Keratinocyte (primary cell): ENCODE results near the gene CNPPD1. TPM values are rescaled to one million over a fixed set of nuclear protein-coding genes. Genes with fewer than 3 reads are reported as not detected.

ENCODE experiments used
- DNase-seq: peaks from one replicate; pipeline ENCODE4 v3.0.0-alpha.2; 2011; ENCODE audit warnings: low read depth, missing footprints, low spot score
- FAIRE-seq: peaks from 2 replicates; lab custom pipeline; 2011; peaks lifted over from hg19 to GRCh38; lab: Jason Lieb, UNC
- H2AFZ ChIP-seq: 2 replicates; pipeline ENCODE4 v1.6.0; 2012; ENCODE audit warnings: low read length, control low read depth, inconsistent platforms; ENCODE audit not compliant: control insufficient read depth
- H3K27ac ChIP-seq: 2 replicates; pipeline ENCODE4 v1.5.1; 2011; ENCODE audit warnings: low read length; ENCODE audit not compliant: control insufficient read depth, insufficient read depth
- H3K27me3 ChIP-seq: 3 replicates; pipeline ENCODE4 v1.6.0; 2011; ENCODE audit warnings: low read length; ENCODE audit not compliant: control insufficient read depth, insufficient read depth; ENCODE audit errors: extremely low read depth
- H3K36me3 ChIP-seq, 2 experiments: 2 replicates in 1 of 2; 3 replicates in 1 of 2; pipeline ENCODE4 v1.5.1; 2011; ENCODE audit warnings: low read length in 2 of 2, mild to moderate bottlenecking in 1 of 2; ENCODE audit not compliant: control insufficient read depth in 2 of 2, insufficient read depth in 2 of 2; ENCODE audit errors: extremely low read depth in 1 of 2
- H3K4me1 ChIP-seq: 3 replicates; pipeline ENCODE4 v1.5.1; 2011; ENCODE audit warnings: low read length; ENCODE audit not compliant: control insufficient read depth, insufficient read depth; ENCODE audit errors: extremely low read depth
- H3K4me2 ChIP-seq: 3 replicates; pipeline ENCODE4 v1.6.0; 2011; ENCODE audit warnings: low read depth, low read length; ENCODE audit not compliant: control insufficient read depth, insufficient read depth; ENCODE audit errors: extremely low read depth
- H3K4me3 ChIP-seq, 3 experiments: fragments of 200-600 bp in 1 of 3; sonication (generic) in 1 of 3; 2 replicates in 2 of 3; 3 replicates in 1 of 3; pipeline ENCODE4 v1.5.1; 2011 to 2016; ENCODE audit warnings: low read length in 3 of 3, mild to moderate bottlenecking in 3 of 3, control low read depth in 2 of 3, inconsistent platforms in 1 of 3, low read depth in 1 of 3, mixed read lengths in 1 of 3, mixed run types in 1 of 3, moderate library complexity in 1 of 3; ENCODE audit not compliant: control insufficient read depth in 2 of 3, insufficient read depth in 2 of 3; ENCODE audit errors: extremely low read depth in 1 of 3
- H3K79me2 ChIP-seq: 2 replicates; pipeline ENCODE4 v1.6.0; 2012; ENCODE audit warnings: low read length; ENCODE audit not compliant: control insufficient read depth, insufficient read depth
- H3K9ac ChIP-seq: 3 replicates; pipeline ENCODE4 v1.6.0; 2011; ENCODE audit warnings: low read length; ENCODE audit not compliant: control insufficient read depth, insufficient read depth; ENCODE audit errors: extremely low read depth
- H3K9me1 ChIP-seq: 3 replicates; pipeline ENCODE4 v1.6.0; 2011; ENCODE audit warnings: low read length; ENCODE audit not compliant: control insufficient read depth, insufficient read depth; ENCODE audit errors: extremely low read depth
- H3K9me3 ChIP-seq: 2 replicates; pipeline ENCODE4 v1.5.1; 2012; ENCODE audit warnings: low read depth, low read length; ENCODE audit not compliant: control insufficient read depth
- H4K20me1 ChIP-seq: 3 replicates; pipeline ENCODE4 v1.6.0; 2011; ENCODE audit warnings: low read length; ENCODE audit not compliant: control insufficient read depth, insufficient read depth; ENCODE audit errors: extremely low read depth
- CTCF ChIP-seq, 3 experiments: IDR thresholded peaks in 1 of 3; conservative IDR thresholded peaks in 1 of 3; optimal IDR thresholded peaks in 1 of 3; 2 replicates in 2 of 3; 3 replicates in 1 of 3; pipeline versions ENCODE3 to v1.5.1; 2011; ENCODE audit warnings: low read length in 3 of 3, mild to moderate bottlenecking in 3 of 3, moderate library complexity in 2 of 3, control low read depth in 1 of 3, inconsistent platforms in 1 of 3; ENCODE audit not compliant: insufficient read depth in 2 of 3; ENCODE audit errors: extremely low read depth in 1 of 3
- EZH2 ChIP-seq: IDR thresholded peaks from one replicate; pipeline ENCODE4 v1.6.1; 2012; ENCODE audit warnings: inconsistent platforms, mild to moderate bottlenecking, low read length, moderate library complexity
- dilution Hi-C: fragments of 300-500 bp; cut with MboI; formaldehyde crosslinking; loops from one replicate; pipeline ENCODE4 v1.7.0; 2020; ENCODE audit warnings: low sequenced_read_pairs; ENCODE audit not compliant: extremely low pct_ligation_motif_present
- polyA plus RNA-seq, 5 experiments: library from polyadenylated mRNA; depleted of rRNA in 3 of 5; stranded (reverse) in 3 of 5; stranded (forward) in 1 of 5; unstranded in 1 of 5; fragments of >200 nt; gene quantifications; 1 replicate in 1 of 5; 2 replicates in 3 of 5; 3 replicates in 1 of 5; pipeline versions ENCODE4 v1.2.1 to v1.2.3, GENCODE V29; 2011 to 2012; ENCODE audit warnings: missing spikeins in 2 of 5, low read depth in 1 of 5, low replicate concordance in 1 of 5

Gene CNPPD1
- polyA plus RNA-seq, 1 donor (not counting 4 experiments of a cell fraction or from before 2014, with no cell fraction given): 26.1 TPM

- TF ChIP-seq EZH2 (no peak), CTCF (optimal IDR thresholded peaks at IDR 0.05 in 1 of 3, IDR thresholded peaks at IDR 0.05 in 1 of 3, conservative IDR thresholded peaks at IDR 0.05 in 1 of 3; ENCODE audit: extremely low read depth in 1 of 3, insufficient read depth in 2 of 3, low read length in 3 of 3) (no peak)
- Histone ChIP-seq H4K20me1 (no peaks in the 10 kb centered on the region), H3K4me1 (peaks cover 16% of the 10 kb centered on the region), H2AFZ (no peak overlapping the region), H3K4me3 (no peak overlapping the region), H3K4me2 (no peak overlapping the region), H3K79me2 (peaks cover 24% of the 10 kb centered on the region), H3K9me3 (no peaks in the 10 kb centered on the region), H3K27me3 (no peaks in the 10 kb centered on the region), H3K9me1 (peaks cover 3% of the 10 kb centered on the region), H3K36me3 (peaks cover 38 to 44% of the 10 kb centered on the region in 2 experiments), H3K9ac (no peak overlapping the region), H3K27ac (no peak overlapping the region)
- no peak for DNase-seq
- dilution Hi-C loops: no loop called here
- no peak for FAIRE-seq
Measured at GRCh38 chr2:219223831-219224610, 47.3 kb upstream of the CNPPD1 start.

- FAIRE-seq (no peak), DNase-seq (no peak)
- no peaks in the 10 kb centered on the region for H3K9me1 ChIP-seq
- dilution Hi-C loops: no loop called here
- H3K9me3 ChIP-seq: no peaks in the 10 kb centered on the region
- no peak for TF ChIP-seq CTCF (optimal IDR thresholded peaks at IDR 0.05 in 1 of 3, IDR thresholded peaks at IDR 0.05 in 1 of 3, conservative IDR thresholded peaks at IDR 0.05 in 1 of 3; ENCODE audit: extremely low read depth in 1 of 3, insufficient read depth in 2 of 3, low read length in 3 of 3)
- TF ChIP-seq EZH2: no peak
- H3K27me3 ChIP-seq: no peaks in the 10 kb centered on the region
- peaks cover 4% of the 10 kb centered on the region for H3K79me2 ChIP-seq
- peaks cover 18% of the 10 kb centered on the region for H3K4me1 ChIP-seq
- no peak overlapping the region for H2AFZ ChIP-seq
- no peaks in the 10 kb centered on the region for H4K20me1 ChIP-seq
- H3K9ac ChIP-seq: no peak overlapping the region
- H3K27ac ChIP-seq: no peak overlapping the region
- no peak overlapping the region for H3K4me3 ChIP-seq
- H3K36me3 ChIP-seq: peaks cover 37 to 44% of the 10 kb centered on the region in 2 experiments
- no peak overlapping the region for H3K4me2 ChIP-seq
Measured at GRCh38 chr2:219221957-219222518, 45.3 kb upstream of the CNPPD1 start.
